ENCODE measurements around the gene PHRF1. TPM values are rescaled to one million over a fixed set of nuclear protein-coding genes. Genes with fewer than 3 reads are reported as not detected.

PHRF1 gene
- polyA plus RNA-seq, 1 donor from 2014 or later, result 8.5 TPM

DNA sequence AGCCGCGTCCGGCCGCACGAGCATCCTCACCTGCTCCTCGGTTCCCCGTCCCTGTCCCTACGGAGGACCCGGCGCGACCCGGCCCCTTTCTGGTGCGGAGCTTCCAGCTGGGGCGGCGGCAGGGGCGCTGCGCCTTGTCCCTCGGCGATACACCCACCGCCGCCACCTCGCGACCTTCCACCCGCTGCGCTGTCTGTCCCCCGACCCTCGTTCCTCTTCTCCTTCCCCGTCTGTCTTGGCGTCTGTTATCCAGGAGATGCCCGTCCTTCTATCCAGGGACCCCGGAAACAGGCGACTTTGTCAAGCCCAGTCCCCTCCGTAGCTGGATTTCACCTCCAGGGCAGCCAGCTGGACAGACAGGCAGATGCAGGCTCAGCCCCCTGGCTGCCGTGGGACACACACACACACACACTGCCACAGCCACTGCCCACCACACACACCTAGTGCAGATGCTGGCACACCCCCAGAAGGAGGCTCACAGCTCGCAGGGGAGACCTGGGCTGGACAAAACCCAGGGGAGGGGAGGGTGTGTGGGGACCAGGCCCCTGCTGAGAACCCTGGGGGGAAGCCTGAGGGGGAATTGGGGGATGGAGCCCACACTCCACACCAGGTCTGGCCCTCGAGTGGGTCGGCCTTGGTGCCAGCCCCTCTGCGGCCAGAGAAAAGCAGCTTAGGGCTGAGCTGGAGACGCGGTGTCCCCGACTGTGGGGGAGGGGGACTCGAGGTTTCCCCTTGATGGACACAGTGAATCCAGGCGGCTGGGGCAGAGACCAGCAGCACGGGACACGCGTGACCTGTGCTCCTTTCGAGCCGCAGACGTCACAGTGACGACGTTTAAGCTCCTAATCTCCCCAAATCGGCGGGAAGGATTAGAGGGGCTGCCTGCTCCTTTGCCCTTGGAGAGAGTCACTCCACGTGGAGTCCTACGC lies 61.6 kb downstream of the PHRF1 start:
- TF ChIP-seq POLR2AphosphoS5 (IDR thresholded peaks at IDR 0.05) (no peak), EZH2 (IDR thresholded peaks at IDR 0.05; ENCODE audit: borderline replicate concordance, insufficient read depth, low read length, poor library complexity, severe bottlenecking) (peak; percentile 59), MXI1 (conservative IDR thresholded peaks at IDR 0.05; ENCODE audit: poor library complexity, severe bottlenecking) (no peak), TAF1 (IDR thresholded peaks at IDR 0.05; ENCODE audit: low read depth) (no peak)
- peaks cover 31% of the 10 kb centered on the region for H3K27me3 ChIP-seq (ENCODE audit: insufficient read depth, low read depth, low read length)
- peak overlapping the region; percentile 9 for H3K9ac ChIP-seq (ENCODE audit: low read length)
- H3K36me3 ChIP-seq (ENCODE audit: insufficient read depth, low read length), result no peaks in the 10 kb centered on the region
- no peaks in the 10 kb centered on the region for H3K79me2 ChIP-seq (replicated peaks; ENCODE audit: insufficient read depth, low read length)
- no peak overlapping the region for H3K27ac ChIP-seq (ENCODE audit: low read length)
- no peak overlapping the region for H2AFZ ChIP-seq (ENCODE audit: low read depth, low read length)
- H3F3A ChIP-seq (ENCODE audit: insufficient read depth, low read length, poor library complexity, severe bottlenecking), result no peaks in the 10 kb centered on the region
- H3K9me2 ChIP-seq (ENCODE audit: insufficient read depth, low read length), result no peaks in the 10 kb centered on the region
- peak overlapping the region; percentile 34 for H3K4me3 ChIP-seq (ENCODE audit: low read length)
- H4K20me1 ChIP-seq (ENCODE audit: insufficient read depth), result peaks cover 12% of the 10 kb centered on the region
- H3K4me2 ChIP-seq (ENCODE audit: low read length), result no peak overlapping the region
- H3K9me3 ChIP-seq (ENCODE audit: low read length), result no peaks in the 10 kb centered on the region

DNA sequence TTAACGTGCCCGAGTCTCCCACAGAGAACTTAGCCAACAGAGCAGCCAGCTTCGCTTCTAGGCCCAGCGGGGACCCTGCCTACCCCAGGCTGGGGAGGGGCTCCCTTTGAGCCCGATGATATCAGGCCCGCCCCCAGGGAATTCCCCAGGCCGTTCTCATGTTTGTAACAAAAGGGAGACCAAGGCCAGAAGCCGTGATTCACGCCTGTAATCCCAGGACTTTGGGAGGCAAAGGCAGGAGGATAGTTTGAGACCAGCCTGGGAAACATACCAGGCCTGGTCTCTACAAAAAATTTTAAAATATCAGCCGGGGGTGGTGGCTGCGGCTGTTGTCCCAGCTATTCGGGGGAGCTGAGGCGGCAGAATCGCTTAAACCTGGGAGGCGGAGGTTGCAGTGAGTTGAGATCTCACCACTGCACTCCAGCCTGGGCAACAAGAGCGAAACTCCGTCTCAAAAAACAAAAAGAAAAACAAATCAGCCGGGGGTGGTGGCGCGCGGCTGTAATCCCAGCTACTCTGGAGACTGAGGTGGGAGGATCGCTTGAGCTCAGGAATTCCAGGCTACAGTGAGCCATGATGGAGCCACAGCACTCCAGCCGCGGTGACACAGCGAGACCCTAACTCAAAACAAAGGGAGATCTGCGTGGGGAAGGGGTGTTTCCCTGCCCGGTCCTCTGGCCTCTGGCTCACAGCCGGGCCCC lies 62.5 kb downstream of the PHRF1 start:
- H3F3A ChIP-seq (ENCODE audit: insufficient read depth, low read length, poor library complexity, severe bottlenecking), result no peaks in the 10 kb centered on the region
- H3K4me2 ChIP-seq (ENCODE audit: low read length), result no peak overlapping the region
- H3K27me3 ChIP-seq (ENCODE audit: insufficient read depth, low read depth, low read length), result peaks cover 31% of the 10 kb centered on the region

More for the DNA sequence above, 62.5 kb downstream of the PHRF1 start:
- H2AFZ ChIP-seq (ENCODE audit: low read depth, low read length), result no peak overlapping the region
- no peaks in the 10 kb centered on the region for H3K79me2 ChIP-seq (replicated peaks; ENCODE audit: insufficient read depth, low read length)
- no peak overlapping the region for H3K27ac ChIP-seq (ENCODE audit: low read length)
- H3K9ac ChIP-seq (ENCODE audit: low read length), result no peak overlapping the region
- H3K36me3 ChIP-seq (ENCODE audit: insufficient read depth, low read length), result no peaks in the 10 kb centered on the region
- peaks cover 12% of the 10 kb centered on the region for H4K20me1 ChIP-seq (ENCODE audit: insufficient read depth)
- H3K9me3 ChIP-seq (ENCODE audit: low read length), result no peaks in the 10 kb centered on the region
- no peak overlapping the region for H3K4me3 ChIP-seq (ENCODE audit: low read length)
- H3K9me2 ChIP-seq (ENCODE audit: insufficient read depth, low read length), result no peaks in the 10 kb centered on the region
- no peak for TF ChIP-seq SMC3 (conservative IDR thresholded peaks at IDR 0.05; ENCODE audit: poor library complexity)
- TF ChIP-seq, protein P1, sequence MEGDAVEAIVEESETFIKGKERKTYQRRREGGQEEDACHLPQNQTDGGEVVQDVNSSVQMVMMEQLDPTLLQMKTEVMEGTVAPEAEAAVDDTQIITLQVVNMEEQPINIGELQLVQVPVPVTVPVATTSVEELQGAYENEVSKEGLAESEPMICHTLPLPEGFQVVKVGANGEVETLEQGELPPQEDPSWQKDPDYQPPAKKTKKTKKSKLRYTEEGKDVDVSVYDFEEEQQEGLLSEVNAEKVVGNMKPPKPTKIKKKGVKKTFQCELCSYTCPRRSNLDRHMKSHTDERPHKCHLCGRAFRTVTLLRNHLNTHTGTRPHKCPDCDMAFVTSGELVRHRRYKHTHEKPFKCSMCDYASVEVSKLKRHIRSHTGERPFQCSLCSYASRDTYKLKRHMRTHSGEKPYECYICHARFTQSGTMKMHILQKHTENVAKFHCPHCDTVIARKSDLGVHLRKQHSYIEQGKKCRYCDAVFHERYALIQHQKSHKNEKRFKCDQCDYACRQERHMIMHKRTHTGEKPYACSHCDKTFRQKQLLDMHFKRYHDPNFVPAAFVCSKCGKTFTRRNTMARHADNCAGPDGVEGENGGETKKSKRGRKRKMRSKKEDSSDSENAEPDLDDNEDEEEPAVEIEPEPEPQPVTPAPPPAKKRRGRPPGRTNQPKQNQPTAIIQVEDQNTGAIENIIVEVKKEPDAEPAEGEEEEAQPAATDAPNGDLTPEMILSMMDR (IDR thresholded peaks at IDR 0.05; ENCODE audit: poor library complexity, severe bottlenecking), result no peak
- no peak for TF ChIP-seq EP300 (conservative IDR thresholded peaks at IDR 0.05; ENCODE audit: poor library complexity, severe bottlenecking)
- TF ChIP-seq TAF1 (IDR thresholded peaks at IDR 0.05; ENCODE audit: low read depth), result no peak
- no peak for TF ChIP-seq MXI1 (conservative IDR thresholded peaks at IDR 0.05; ENCODE audit: poor library complexity, severe bottlenecking)
- TF ChIP-seq, protein P2, sequence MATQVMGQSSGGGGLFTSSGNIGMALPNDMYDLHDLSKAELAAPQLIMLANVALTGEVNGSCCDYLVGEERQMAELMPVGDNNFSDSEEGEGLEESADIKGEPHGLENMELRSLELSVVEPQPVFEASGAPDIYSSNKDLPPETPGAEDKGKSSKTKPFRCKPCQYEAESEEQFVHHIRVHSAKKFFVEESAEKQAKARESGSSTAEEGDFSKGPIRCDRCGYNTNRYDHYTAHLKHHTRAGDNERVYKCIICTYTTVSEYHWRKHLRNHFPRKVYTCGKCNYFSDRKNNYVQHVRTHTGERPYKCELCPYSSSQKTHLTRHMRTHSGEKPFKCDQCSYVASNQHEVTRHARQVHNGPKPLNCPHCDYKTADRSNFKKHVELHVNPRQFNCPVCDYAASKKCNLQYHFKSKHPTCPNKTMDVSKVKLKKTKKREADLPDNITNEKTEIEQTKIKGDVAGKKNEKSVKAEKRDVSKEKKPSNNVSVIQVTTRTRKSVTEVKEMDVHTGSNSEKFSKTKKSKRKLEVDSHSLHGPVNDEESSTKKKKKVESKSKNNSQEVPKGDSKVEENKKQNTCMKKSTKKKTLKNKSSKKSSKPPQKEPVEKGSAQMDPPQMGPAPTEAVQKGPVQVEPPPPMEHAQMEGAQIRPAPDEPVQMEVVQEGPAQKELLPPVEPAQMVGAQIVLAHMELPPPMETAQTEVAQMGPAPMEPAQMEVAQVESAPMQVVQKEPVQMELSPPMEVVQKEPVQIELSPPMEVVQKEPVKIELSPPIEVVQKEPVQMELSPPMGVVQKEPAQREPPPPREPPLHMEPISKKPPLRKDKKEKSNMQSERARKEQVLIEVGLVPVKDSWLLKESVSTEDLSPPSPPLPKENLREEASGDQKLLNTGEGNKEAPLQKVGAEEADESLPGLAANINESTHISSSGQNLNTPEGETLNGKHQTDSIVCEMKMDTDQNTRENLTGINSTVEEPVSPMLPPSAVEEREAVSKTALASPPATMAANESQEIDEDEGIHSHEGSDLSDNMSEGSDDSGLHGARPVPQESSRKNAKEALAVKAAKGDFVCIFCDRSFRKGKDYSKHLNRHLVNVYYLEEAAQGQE (IDR thresholded peaks at IDR 0.05; ENCODE audit: borderline replicate concordance), result no peak
- no peak for TF ChIP-seq EZH2 (IDR thresholded peaks at IDR 0.05; ENCODE audit: borderline replicate concordance, insufficient read depth, low read length, poor library complexity, severe bottlenecking)
- TF ChIP-seq POLR2AphosphoS5 (IDR thresholded peaks at IDR 0.05), result no peak
- no peak for TF ChIP-seq RAD21 (conservative IDR thresholded peaks at IDR 0.05)
